GM12801 (cell line): ENCODE measurements around the gene MACROD2.

Experiments used
- CTCF ChIP-seq: IDR thresholded peaks from one replicate; pipeline ENCODE4 v1.5.1; 2011; ENCODE audit warnings: control low read depth; ENCODE audit not compliant: insufficient read length; ENCODE audit errors: extremely low read depth

MACROD2 gene

GRCh38 chr20:15320941-15321340 lies 1325.6 kb downstream of the MACROD2 start:
- TF ChIP-seq CTCF, result no peak

- TF ChIP-seq CTCF, result no peak
Observed at GRCh38 chr20:15327123-15327522, 1331.8 kb downstream of the MACROD2 start.

- no peak for TF ChIP-seq CTCF
Observed at GRCh38 chr20:15328084-15328483, 1332.8 kb downstream of the MACROD2 start.

GRCh38 chr20:15332711-15333160 lies 1337.4 kb downstream of the MACROD2 start:
- TF ChIP-seq CTCF, result no peak

- no peak for TF ChIP-seq CTCF
Observed at GRCh38 chr20:15333170-15333569, 1337.9 kb downstream of the MACROD2 start.

- no peak for TF ChIP-seq CTCF
Observed at GRCh38 chr20:15336011-15336410, 1340.7 kb downstream of the MACROD2 start.

- TF ChIP-seq CTCF, result no peak
Observed at GRCh38 chr20:15336536-15336935, 1341.2 kb downstream of the MACROD2 start.

GRCh38 chr20:15339264-15339663 lies 1343.9 kb downstream of the MACROD2 start:
- TF ChIP-seq CTCF, result no peak
